Ascending aorta (tissue), 2 donors: ENCODE measurements around the gene FAM20A. TPM values are rescaled to one million over a fixed set of nuclear protein-coding genes. Genes with fewer than 3 reads are reported as not detected.

ENCODE experiments used
- DNase-seq, 2 donors: peaks; one replicate each; pipeline ENCODE4 v3.0.0-alpha.2; 2019; ENCODE audit warnings: low spot score in 2 of 2
- H3K27ac ChIP-seq, 2 donors: fragments of 200-600 bp; sonication (generic); one replicate each; pipeline ENCODE4 v1.5.1; 2016 to 2017; ENCODE audit warnings: mild to moderate bottlenecking in 1 of 2
- H3K27me3 ChIP-seq: fragments of 200-600 bp; sonication (generic); one replicate; pipeline ENCODE4 v1.5.1; 2017
- H3K36me3 ChIP-seq, 2 donors: fragments of 200-600 bp; sonication (generic); one replicate each; pipeline ENCODE4 v1.5.1; 2016
- H3K4me1 ChIP-seq, 2 donors: fragments of 200-600 bp; sonication (generic); one replicate each; pipeline ENCODE4 v1.5.1; 2016 to 2017; ENCODE audit warnings: mild to moderate bottlenecking in 1 of 2
- H3K4me3 ChIP-seq, 2 donors: fragments of 200-600 bp; sonication (generic); one replicate each; pipeline ENCODE4 v1.5.1; 2016 to 2017; ENCODE audit warnings: mild to moderate bottlenecking in 1 of 2
- H3K9me3 ChIP-seq, 2 donors: fragments of 200-600 bp; sonication (generic); one replicate each; pipeline ENCODE4 v1.5.1; 2016
- CTCF ChIP-seq, 3 experiments: fragments of 200-600 bp in 2 of 3; fragments of 450-650 bp in 1 of 3; sonication (generic) in 2 of 3; IDR thresholded peaks; one replicate each; pipeline ENCODE4 v1.5.1; 2016 to 2019; ENCODE audit warnings: antibody characterized with exemption in 3 of 3, mild to moderate bottlenecking in 1 of 3, moderate library complexity in 1 of 3
- intact Hi-C: fragments of 100-400 bp; cut with DNase I; formaldehyde crosslinking; loops from one replicate; pipeline ENCODE4 v1.15.1; 2023
- total RNA-seq: library from RNA; depleted of rRNA; stranded (reverse); fragments of >200 nt; gene quantifications from one replicate; pipeline ENCODE4 v1.1.0, GENCODE V29; 2016

FAM20A gene
- total RNA-seq, 1 donor from 2014 or later: 60.0 TPM

- H3K4me3 ChIP-seq: no peak overlapping the region
- peaks cover 0 to 10% of the 10 kb centered on the region in 2 donors for H3K4me1 ChIP-seq
- no peak for DNase-seq
- intact Hi-C loops: no loop called here
- TF ChIP-seq CTCF (IDR thresholded peaks at IDR 0.05): no peak
- no peaks in the 10 kb centered on the region for H3K36me3 ChIP-seq
- H3K9me3 ChIP-seq: no peaks in the 10 kb centered on the region
- no peaks in the 10 kb centered on the region for H3K27me3 ChIP-seq
- no peak overlapping the region for H3K27ac ChIP-seq
These were observed 36.6 kb downstream of the FAM20A start for GRCh38 chr17:68564415-68565111.

- Histone ChIP-seq H3K36me3 (no peaks in the 10 kb centered on the region), H3K27me3 (no peaks in the 10 kb centered on the region), H3K27ac (no peak overlapping the region), H3K4me3 (no peak overlapping the region), H3K4me1 (peaks cover 0 to 16% of the 10 kb centered on the region in 2 donors), H3K9me3 (no peaks in the 10 kb centered on the region)
- TF ChIP-seq CTCF (IDR thresholded peaks at IDR 0.05): no peak
- intact Hi-C loops: no loop called here
- DNase-seq: no peak
These were observed 38.4 kb downstream of the FAM20A start for GRCh38 chr17:68562736-68563135.

GRCh38 chr17:68560966-68561720 is 40.0 kb downstream of the FAM20A start:
- no peak overlapping the region for H3K4me3 ChIP-seq
- intact Hi-C loops: no loop called here
- no peaks in the 10 kb centered on the region for H3K9me3 ChIP-seq
- TF ChIP-seq CTCF (IDR thresholded peaks at IDR 0.05): no peak
- H3K36me3 ChIP-seq: no peaks in the 10 kb centered on the region
- no peak for DNase-seq
- H3K4me1 ChIP-seq: peaks cover 0 to 6% of the 10 kb centered on the region in 2 donors
- H3K27ac ChIP-seq: peak overlapping the region in 1 of 2 donors; percentile 26
- H3K27me3 ChIP-seq: no peaks in the 10 kb centered on the region

GRCh38 chr17:68559316-68559715 is 41.9 kb downstream of the FAM20A start:
- Histone ChIP-seq H3K9me3 (no peaks in the 10 kb centered on the region), H3K27me3 (no peaks in the 10 kb centered on the region), H3K27ac (peak overlapping the region in 1 of 2 donors; percentile 6), H3K4me3 (no peak overlapping the region), H3K36me3 (no peaks in the 10 kb centered on the region), H3K4me1 (peaks cover 0 to 6% of the 10 kb centered on the region in 2 donors)
- DNase-seq: no peak
- TF ChIP-seq CTCF (IDR thresholded peaks at IDR 0.05): no peak
- intact Hi-C loops: no loop called here

- no peak for DNase-seq
- no peak for TF ChIP-seq CTCF (IDR thresholded peaks at IDR 0.05)
- Histone ChIP-seq H3K4me3 (no peak overlapping the region), H3K36me3 (no peaks in the 10 kb centered on the region), H3K27me3 (no peaks in the 10 kb centered on the region), H3K9me3 (no peaks in the 10 kb centered on the region), H3K4me1 (peaks cover 0 to 6% of the 10 kb centered on the region in 2 donors), H3K27ac (no peak overlapping the region)
- intact Hi-C loops: no loop called here
These were observed 44.6 kb downstream of the FAM20A start for GRCh38 chr17:68556551-68556950.
